ENCODE measurements around the gene TRPM2. TPM values are rescaled to one million over a fixed set of nuclear protein-coding genes. Genes with fewer than 3 reads are reported as not detected.

TRPM2 gene
- total and polyA plus RNA-seq, 10 of the 15 experiments (the other 5 are each of a cell fraction or from before 2014, with no cell fraction given): 0.03 to 9.1 (median 2.6) TPM

DNA sequence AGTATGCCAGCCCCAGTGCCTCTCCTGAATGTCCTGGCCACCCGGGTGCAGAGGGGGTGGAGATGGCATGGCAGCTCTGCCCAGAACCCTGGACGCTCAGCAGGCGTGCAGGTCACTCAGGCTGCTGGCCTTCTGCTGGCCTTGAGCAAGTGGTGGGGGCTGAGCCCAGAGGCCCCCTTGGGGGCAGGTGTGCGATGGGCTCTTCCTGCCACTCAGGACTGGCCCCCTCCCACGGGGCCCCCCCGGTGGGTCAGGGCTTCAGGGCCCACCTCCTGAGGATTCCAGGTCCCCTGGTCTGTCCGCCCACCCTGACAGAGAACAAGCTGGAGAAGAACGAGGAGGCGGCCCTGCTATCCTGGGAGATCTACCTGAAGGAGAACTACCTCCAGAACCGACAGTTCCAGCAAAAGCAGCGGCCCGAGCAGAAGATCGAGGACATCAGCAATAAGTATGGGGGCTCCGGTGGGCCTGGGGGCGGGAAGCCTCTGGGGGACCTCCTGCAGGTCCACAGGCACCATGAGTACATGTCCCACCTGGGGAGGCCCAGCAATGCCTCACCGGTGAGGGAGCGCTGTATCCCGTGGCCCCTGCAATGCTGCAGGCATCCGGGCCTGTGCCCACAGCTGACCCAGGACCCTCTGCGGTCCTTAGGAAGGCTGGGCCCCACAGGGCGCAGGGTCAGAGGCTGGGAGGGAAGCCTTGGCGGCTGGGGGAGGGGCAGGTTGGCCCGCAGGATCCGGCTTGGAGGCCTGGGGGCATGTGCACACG lies 64.9 kb downstream of the TRPM2 start:
- no peak for ATAC-seq
- in situ Hi-C loops (cut with MboI): no loop called here
- H4K20me1 ChIP-seq (ENCODE audit: control insufficient read depth, insufficient read depth): no peaks in the 10 kb centered on the region

More for the DNA sequence above, 64.9 kb downstream of the TRPM2 start:
- DNase-seq (ENCODE audit: low read depth, low spot score) (no peak), FAIRE-seq (no peak)
- H3K4me2 ChIP-seq (ENCODE audit: control insufficient read depth, insufficient read depth): no peak overlapping the region
- TF ChIP-seq MYB (IDR thresholded peaks at IDR 0.05; ENCODE audit: borderline replicate concordance, low read depth, low read length): no peak
- TF ChIP-seq NKRF (conservative IDR thresholded peaks at IDR 0.05): no peak
- no peak for TF ChIP-seq LARP7 (IDR thresholded peaks at IDR 0.05)
- no peak for TF ChIP-seq RELB (IDR thresholded peaks at IDR 0.05; ENCODE audit: low read depth)
- TF ChIP-seq, protein P1, sequence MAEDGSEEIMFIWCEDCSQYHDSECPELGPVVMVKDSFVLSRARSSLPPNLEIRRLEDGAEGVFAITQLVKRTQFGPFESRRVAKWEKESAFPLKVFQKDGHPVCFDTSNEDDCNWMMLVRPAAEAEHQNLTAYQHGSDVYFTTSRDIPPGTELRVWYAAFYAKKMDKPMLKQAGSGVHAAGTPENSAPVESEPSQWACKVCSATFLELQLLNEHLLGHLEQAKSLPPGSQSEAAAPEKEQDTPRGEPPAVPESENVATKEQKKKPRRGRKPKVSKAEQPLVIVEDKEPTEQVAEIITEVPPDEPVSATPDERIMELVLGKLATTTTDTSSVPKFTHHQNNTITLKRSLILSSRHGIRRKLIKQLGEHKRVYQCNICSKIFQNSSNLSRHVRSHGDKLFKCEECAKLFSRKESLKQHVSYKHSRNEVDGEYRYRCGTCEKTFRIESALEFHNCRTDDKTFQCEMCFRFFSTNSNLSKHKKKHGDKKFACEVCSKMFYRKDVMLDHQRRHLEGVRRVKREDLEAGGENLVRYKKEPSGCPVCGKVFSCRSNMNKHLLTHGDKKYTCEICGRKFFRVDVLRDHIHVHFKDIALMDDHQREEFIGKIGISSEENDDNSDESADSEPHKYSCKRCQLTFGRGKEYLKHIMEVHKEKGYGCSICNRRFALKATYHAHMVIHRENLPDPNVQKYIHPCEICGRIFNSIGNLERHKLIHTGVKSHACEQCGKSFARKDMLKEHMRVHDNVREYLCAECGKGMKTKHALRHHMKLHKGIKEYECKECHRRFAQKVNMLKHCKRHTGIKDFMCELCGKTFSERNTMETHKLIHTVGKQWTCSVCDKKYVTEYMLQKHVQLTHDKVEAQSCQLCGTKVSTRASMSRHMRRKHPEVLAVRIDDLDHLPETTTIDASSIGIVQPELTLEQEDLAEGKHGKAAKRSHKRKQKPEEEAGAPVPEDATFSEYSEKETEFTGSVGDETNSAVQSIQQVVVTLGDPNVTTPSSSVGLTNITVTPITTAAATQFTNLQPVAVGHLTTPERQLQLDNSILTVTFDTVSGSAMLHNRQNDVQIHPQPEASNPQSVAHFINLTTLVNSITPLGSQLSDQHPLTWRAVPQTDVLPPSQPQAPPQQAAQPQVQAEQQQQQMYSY (CRISPR knock-in tag; IDR thresholded peaks at IDR 0.05): no peak
- TF ChIP-seq, protein P2, sequence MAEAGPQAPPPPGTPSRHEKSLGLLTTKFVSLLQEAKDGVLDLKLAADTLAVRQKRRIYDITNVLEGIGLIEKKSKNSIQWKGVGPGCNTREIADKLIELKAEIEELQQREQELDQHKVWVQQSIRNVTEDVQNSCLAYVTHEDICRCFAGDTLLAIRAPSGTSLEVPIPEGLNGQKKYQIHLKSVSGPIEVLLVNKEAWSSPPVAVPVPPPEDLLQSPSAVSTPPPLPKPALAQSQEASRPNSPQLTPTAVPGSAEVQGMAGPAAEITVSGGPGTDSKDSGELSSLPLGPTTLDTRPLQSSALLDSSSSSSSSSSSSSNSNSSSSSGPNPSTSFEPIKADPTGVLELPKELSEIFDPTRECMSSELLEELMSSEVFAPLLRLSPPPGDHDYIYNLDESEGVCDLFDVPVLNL (IDR thresholded peaks at IDR 0.05; ENCODE audit: low read depth, low read length): no peak
- no peak for TF ChIP-seq HDGF (IDR thresholded peaks at IDR 0.05)
- TF ChIP-seq KAT2A (conservative IDR thresholded peaks at IDR 0.05; ENCODE audit: control insufficient read depth, low read depth, low read length): no peak
- TF ChIP-seq, protein P3, sequence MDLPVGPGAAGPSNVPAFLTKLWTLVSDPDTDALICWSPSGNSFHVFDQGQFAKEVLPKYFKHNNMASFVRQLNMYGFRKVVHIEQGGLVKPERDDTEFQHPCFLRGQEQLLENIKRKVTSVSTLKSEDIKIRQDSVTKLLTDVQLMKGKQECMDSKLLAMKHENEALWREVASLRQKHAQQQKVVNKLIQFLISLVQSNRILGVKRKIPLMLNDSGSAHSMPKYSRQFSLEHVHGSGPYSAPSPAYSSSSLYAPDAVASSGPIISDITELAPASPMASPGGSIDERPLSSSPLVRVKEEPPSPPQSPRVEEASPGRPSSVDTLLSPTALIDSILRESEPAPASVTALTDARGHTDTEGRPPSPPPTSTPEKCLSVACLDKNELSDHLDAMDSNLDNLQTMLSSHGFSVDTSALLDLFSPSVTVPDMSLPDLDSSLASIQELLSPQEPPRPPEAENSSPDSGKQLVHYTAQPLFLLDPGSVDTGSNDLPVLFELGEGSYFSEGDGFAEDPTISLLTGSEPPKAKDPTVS (IDR thresholded peaks at IDR 0.05; ENCODE audit: low read depth, low read length): no peak
- TF ChIP-seq STAT1 (conservative IDR thresholded peaks at IDR 0.05): no peak
- TF ChIP-seq YY1 (IDR thresholded peaks at IDR 0.05; ENCODE audit: low read depth, low read length): no peak
- no peak for TF ChIP-seq PAX5 (IDR thresholded peaks at IDR 0.05; ENCODE audit: borderline replicate concordance, low read depth, low read length)
- H3K36me3 ChIP-seq (ENCODE audit: control insufficient read depth in 2 of 2, insufficient read depth in 2 of 2, low read length in 1 of 2): no peaks in the 10 kb centered on the region; a peak in 1 of 4 replicates
- no peaks in the 10 kb centered on the region for H3K79me2 ChIP-seq (ENCODE audit: control insufficient read depth, insufficient read depth, low read length)
- no peak overlapping the region for H3K9ac ChIP-seq (ENCODE audit: control insufficient read depth, insufficient read depth, low read length)
- H3K4me1 ChIP-seq (ENCODE audit: control insufficient read depth, insufficient read depth, low read length): no peaks in the 10 kb centered on the region
- H3K4me3 ChIP-seq: no peak overlapping the region
- POLR2A ChIA-PET: no interaction called here
- RAD21 ChIA-PET (ENCODE audit: unreplicated experiment): no interaction called here
- H3K9me3 ChIP-seq (replicated peaks; ENCODE audit: control insufficient read depth, insufficient read depth, low read length): no peaks in the 10 kb centered on the region; the same call in 2 of the 3 replicates
- no TSS peak for BruUV-seq (replicated peaks)
- H3K27me3 ChIP-seq (replicated peaks in 1 of 2; ENCODE audit: control insufficient read depth in 2 of 2, insufficient read depth in 2 of 2, low read length in 1 of 2): no peaks in the 10 kb centered on the region
- SMC1A ChIA-PET (ENCODE audit: uncharacterized antibody, unreplicated experiment): no interaction called here
- WGBS (ENCODE audit: insufficient coverage, insufficient replicate concordance, low lambda C conversion rate, missing lambda C conversion rate): 85% methylated on average over 25 of the region's 25 CpGs
- CTCF ChIA-PET: no interaction called here
- no peak overlapping the region for H2AFZ ChIP-seq (ENCODE audit: control insufficient read depth, low read depth, low read length)
- intact Hi-C loops (cut with micrococcal nuclease; ENCODE audit: unreplicated experiment): no loop called here
- H3K27ac ChIP-seq (ENCODE audit: control insufficient read depth, insufficient read depth): no peak overlapping the region
